CD1c-positive myeloid dendritic cell (primary cell): ENCODE data around the gene ZNF566.

Experiments
- DNase-seq: peaks from one replicate; pipeline ENCODE4 v3.0.0-alpha.2; 2016; ENCODE audit errors: extremely low spot score

ZNF566 gene

GRCh38 chr19:36449059-36449670 lies 40.2 kb downstream of the ZNF566 start:
- DNase-seq, result no peak

GRCh38 chr19:36441339-36441738 lies 48.0 kb downstream of the ZNF566 start:
- DNase-seq, result no peak

GRCh38 chr19:36436531-36436930 lies 52.8 kb downstream of the ZNF566 start:
- peak; percentile 7 for DNase-seq

- no peak for DNase-seq
Measured at GRCh38 chr19:36423925-36424324, 65.4 kb downstream of the ZNF566 start.

GRCh38 chr19:36421749-36422481 lies 67.4 kb downstream of the ZNF566 start:
- DNase-seq, result no peak

GRCh38 chr19:36420961-36421748 lies 68.2 kb downstream of the ZNF566 start:
- no peak for DNase-seq

GRCh38 chr19:36418287-36419001 lies 70.9 kb downstream of the ZNF566 start, which contains the start of gene ZFP82:
TSS of gene ZFP82 (minus strand) at chr19:36418644. CDS start at chr19:36409789, 8,855 bp downstream.
- peak; percentile 81 for DNase-seq

GRCh38 chr19:36417752-36418286 lies 71.5 kb downstream of the ZNF566 start:
- no peak for DNase-seq

GRCh38 chr19:36409841-36410240 lies 79.5 kb downstream of the ZNF566 start:
- no peak for DNase-seq

GRCh38 chr19:36408101-36408500 lies 81.3 kb downstream of the ZNF566 start:
- no peak for DNase-seq

GRCh38 chr19:36404498-36404897 lies 84.9 kb downstream of the ZNF566 start:
- DNase-seq, result no peak

- no peak for DNase-seq
Measured at GRCh38 chr19:36401475-36401874, 87.9 kb downstream of the ZNF566 start.

- DNase-seq, result peak; percentile 72
Measured at GRCh38 chr19:36398571-36398970, 90.8 kb downstream of the ZNF566 start.
